GM04503 (cell line): ENCODE results near the gene COL13A1.

ENCODE experiments used
- DNase-seq: peaks from one replicate; pipeline ENCODE4 v3.0.0-alpha.2; 2012; ENCODE audit warnings: low read depth

The COL13A1 gene

DNA sequence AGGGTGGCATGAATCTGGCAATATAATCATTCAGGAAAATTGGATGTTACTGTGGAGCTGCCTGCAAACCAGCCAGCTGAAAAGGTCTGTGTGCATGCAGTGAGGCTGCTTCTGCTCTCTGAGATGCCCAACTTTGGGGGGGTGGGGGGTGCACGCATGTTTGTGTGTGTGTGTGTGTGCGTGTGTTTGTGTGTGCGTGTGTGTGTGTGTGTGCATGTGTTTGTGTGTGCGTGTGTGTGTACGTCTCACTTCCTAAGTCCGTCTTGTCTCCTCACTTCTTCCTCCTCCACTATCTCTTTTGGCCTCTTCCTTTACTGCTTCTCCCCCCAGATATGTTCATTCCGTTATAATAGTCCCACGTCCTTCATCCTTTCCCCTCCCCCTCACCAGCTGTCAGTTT lies 148.1 kb downstream of the COL13A1 start:
- no peak for DNase-seq

- DNase-seq: no peak
These were observed 150.0 kb downstream of the COL13A1 start for GRCh38 chr10:69951658-69952057.

- DNase-seq: no peak
These were observed 150.5 kb downstream of the COL13A1 start for GRCh38 chr10:69952069-69952800.

DNA sequence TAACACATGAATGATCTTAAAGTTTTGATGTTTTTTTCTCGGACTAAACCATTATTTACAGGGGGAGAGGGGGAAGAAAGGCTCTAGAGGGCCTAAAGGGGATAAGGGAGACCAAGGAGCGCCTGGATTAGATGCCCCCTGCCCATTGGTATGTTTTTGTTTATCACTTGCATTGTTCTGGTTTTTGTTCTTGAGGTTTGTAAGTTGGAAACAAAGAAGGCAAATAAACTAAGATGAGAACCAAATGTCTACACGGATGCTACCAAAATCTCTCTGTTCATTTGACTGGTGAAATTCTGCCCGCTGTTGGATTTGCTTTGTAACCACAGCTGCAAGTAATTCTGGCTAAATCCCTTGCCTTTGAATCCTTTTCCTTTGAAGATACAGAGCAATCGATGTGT lies 151.1 kb downstream of the COL13A1 start:
- no peak for DNase-seq

GRCh38 chr10:69953851-69954250 lies 152.1 kb downstream of the COL13A1 start:
- DNase-seq: no peak

DNA sequence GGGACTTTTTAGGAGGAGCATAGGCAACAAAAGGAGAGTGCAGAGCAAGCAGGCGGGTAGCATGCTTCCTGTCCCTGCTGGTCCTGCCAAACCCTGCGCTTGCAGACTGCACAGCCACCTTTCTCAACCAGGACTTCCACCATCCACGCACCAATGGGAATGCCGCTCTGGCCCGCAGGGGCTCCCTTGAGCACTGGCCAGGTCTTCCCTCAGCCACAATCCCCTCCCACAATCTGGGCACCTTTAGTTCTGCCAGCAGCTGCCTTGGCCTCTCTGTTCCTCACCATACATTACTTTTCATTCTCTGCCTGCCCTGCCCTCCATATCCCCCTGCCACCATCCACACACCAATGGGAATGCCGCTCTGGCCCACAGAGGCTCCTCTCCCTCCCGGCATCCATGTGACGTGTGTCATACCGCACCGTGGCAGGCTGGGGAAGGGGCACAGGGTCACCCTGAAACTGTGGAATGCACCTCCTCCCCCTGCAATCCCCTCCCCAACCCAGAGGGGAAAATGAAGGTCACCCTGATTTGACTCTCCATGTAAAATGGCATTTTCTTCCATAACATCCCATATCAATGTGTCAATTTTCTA lies 153.6 kb downstream of the COL13A1 start:
- DNase-seq: no peak

DNA sequence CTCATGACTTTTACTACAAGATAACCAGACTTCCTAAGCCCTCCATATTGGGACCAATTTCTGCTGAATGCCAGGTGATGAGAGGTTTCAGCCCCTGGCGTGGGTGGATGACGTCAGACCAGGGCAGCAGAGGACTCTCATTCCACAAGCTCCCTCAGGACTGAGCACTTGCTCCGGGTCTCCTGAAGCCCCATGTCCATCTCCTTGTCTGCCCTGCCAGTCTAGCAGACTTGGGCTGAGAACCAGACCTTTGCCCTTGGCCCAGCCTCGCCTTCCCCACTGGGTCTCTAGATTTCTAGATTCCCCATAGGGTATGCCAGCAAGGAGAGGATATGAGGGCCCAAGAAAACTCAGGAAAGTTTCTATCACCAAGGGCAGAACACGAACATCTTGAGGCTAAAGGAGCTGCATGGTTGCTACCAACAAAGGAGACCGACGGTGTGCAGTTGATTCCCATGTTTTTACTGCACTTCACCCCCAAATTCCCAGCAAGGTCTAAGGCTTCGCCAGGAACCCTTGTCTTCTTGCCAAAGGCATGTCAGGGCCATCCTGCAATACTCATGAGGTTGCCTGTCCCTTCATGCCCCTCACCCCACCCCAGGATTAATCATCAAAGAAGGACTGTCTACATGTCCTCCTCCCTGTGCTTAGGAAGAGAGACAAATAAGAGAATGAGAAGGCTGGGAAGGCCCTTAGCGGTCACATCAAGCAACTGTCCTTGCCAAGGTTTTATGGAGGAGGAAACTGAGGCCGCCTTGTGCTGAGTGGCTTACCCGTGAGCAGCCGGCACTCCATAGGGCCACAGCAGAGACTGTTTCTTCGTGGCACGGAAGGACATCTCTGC lies 154.4 kb downstream of the COL13A1 start:
- no peak for DNase-seq

GRCh38 chr10:69956741-69957230 lies 155.1 kb downstream of the COL13A1 start:
- DNase-seq: no peak

- no peak for DNase-seq
These were observed 155.7 kb downstream of the COL13A1 start for GRCh38 chr10:69957241-69957885.

GRCh38 chr10:69957886-69958555 lies 156.3 kb downstream of the COL13A1 start:
- DNase-seq: no peak

DNA sequence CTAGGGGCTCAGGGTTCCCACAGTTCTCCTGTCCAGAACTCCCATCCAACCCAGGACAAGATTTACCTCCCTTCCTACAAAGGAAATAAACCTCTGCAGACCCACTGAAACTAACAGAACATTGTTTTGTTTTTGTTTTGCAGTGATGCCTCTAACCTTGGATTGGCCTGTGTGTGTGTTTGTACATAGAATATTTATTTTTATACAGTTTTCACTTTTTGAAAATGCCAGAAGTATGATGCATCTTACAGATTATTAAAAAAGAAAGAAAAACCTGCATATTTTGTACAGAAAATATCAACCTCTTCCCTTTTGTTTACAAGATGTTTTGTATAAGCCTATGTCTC lies 156.8 kb downstream of the COL13A1 start:
- DNase-seq: no peak

DNA sequence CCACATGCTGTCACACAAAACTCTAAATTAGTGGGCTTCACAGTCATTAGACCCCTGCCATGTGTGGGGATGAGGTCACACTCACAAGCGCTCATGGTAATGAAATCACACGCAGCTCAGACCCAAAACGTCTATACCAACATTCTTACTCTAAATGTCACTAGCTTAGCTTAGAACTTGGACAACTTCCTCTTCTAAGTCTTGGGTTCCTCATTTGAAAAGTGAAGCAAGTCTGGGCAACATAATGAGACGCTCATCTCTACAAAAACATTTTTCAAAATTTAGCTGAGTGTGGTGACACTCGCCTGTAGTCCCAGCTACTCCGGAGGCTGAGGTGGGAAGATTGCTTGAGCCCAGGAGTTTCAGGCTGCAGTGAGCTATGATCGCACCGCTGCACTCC lies 158.2 kb downstream of the COL13A1 start:
- no peak for DNase-seq

GRCh38 chr10:69960606-69960987 lies 158.9 kb downstream of the COL13A1 start:
- DNase-seq: no peak

GRCh38 chr10:69960988-69961880 lies 159.5 kb downstream of the COL13A1 start:
- no peak for DNase-seq

DNA sequence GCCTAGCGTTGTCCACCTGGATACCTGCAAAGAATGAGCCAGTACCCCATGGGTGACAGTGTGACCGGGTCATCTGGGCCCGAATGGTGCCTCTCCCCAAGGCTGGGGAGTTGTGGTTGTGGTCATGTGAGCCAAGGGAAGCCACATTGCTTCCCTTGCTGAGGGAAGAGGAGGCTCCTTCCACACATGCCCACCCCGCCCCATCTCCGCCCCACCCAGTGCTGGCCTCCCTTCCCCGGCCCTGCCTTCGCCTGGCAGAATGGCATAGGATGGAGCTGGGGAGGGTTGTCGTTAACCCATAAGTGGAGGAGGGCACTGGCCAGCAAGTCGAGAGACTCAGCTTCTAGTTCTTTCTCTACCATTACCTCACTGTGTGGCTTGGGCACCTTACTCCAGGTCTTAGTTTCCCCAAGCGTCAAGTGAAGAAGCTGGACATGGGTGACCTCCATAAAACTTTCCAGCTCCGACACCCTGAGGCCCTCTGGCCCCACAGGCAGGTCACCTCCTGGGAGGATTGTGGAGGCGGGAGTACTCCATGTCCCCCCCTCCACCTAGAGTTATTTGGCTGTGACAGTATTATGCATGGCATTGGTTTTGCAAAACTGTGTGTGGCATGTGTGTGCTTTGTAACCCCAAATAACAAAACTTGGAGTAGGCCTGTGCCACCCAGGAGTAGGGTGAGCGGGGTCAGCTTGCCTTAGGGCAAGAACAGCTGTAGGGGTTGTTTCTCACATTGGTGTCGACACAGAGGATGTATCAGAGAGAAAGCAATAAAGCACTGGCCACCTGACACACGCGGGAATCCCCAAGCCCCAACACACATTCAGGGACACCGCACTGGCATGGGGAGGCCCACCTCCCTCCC lies 160.4 kb downstream of the COL13A1 start:
- no peak for DNase-seq

GRCh38 chr10:69962746-69963135 lies 161.0 kb downstream of the COL13A1 start:
- DNase-seq: no peak

DNA sequence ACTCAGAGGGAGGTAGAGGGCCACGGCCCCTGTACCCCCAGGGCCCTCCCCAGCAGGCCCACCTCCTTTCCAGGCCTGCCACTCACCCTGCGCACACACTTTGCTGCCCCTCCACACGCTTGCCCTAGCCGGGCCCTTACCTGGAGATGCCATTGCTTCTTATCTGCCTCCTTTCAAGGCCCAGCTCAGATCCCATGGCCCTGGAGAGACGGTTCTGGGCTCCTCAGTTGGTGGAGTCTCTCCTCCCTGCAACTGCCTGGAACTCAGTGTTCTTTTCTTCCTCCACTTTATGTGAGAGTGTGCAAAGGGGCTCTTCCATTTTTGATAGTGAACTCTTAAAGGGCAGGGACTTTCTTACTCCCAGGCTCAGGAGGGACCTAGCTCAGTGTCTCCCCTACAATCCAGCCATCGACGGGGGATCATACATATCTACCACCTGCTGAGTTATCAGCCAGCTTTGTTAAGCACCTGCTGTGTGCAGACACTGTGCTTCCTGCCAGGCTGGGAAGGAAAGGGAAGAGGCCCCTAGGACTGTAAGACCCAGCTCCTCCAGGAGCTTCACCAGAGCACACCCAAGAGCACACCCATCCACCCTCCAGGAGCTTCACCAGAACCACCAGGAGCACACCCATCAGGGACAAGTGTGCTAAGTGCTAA lies 161.6 kb downstream of the COL13A1 start:
- no peak for DNase-seq

GRCh38 chr10:69963835-69964710 lies 162.4 kb downstream of the COL13A1 start:
- no peak for DNase-seq
